ENCODE results near the gene ZNF318.

The ZNF318 gene

DNA sequence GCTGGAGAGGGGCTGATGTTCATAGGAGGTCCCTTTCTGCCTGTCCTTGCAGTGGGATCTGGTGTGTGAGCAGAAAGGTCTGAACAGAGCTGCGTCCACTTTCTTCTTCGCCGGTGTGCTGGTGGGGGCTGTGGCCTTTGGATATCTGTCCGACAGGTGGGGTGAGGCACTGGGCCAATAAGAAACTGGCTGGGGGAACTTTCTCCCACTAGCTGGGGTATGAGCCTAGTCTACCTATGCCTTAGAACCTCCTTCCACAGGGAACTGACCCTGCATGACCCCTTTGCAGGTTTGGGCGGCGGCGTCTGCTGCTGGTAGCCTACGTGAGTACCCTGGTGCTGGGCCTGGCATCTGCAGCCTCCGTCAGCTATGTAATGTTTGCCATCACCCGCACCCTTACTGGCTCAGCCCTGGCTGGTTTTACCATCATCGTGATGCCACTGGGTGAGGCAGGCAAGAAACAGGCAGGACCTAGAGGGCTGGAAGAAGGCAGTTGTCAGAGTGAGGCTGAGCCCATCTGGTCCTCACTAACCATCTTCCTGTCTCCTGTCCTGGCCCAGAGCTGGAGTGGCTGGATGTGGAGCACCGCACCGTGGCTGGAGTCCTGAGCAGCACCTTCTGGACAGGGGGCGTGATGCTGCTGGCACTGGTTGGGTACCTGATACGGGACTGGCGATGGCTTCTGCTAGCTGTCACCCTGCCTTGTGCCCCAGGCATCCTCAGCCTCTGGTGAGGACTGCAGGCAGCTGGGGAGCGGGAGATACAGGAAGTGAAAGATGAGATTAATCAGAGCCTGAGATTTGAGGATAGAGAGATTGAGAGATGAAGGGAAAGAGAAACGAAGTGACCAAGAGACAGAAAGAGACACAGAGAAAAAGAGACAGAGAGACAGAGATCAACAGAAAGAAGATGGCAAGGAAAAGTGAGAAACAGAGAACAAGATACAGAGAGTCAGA, 69.8 kb downstream of the ZNF318 start:
- DNase-seq (ENCODE audit: low read depth) = no peak

DNA sequence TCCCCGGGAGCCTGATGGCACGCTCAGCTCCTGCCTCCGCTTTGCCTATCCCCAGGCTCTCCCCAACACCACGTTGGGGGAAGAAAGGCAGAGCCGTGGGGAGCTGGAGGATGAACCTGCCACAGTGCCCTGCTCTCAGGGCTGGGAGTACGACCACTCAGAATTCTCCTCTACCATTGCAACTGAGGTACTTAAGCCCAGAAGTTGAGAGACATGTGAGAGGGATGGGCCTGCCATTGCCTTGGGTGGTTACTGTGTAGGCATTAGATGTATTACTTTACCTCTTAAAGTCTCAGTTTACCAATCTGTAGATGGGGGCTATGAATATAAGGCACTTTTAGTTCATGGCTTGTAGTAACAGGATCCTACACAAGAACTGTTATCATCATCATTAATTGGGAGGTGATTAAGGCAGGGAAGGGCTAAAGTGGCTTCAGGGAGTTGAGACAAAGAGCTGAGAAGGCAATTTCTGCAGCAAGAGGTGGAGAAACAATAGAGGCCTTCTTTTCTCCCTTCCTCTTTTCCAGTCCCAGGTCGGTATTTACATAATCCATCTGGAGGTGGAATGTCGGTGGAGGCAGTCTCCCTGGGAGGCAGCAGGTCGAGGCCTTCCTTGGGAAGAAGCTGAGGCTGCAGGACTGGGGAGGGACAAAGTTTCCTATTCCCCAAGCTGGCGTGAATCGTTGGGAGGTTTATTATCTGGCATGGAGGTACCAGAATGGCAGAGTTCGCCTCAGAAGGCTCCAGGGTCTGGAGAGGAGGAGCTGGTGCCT, 70.7 kb downstream of the ZNF318 start:
- no peak for DNase-seq (ENCODE audit: low read depth)

DNA sequence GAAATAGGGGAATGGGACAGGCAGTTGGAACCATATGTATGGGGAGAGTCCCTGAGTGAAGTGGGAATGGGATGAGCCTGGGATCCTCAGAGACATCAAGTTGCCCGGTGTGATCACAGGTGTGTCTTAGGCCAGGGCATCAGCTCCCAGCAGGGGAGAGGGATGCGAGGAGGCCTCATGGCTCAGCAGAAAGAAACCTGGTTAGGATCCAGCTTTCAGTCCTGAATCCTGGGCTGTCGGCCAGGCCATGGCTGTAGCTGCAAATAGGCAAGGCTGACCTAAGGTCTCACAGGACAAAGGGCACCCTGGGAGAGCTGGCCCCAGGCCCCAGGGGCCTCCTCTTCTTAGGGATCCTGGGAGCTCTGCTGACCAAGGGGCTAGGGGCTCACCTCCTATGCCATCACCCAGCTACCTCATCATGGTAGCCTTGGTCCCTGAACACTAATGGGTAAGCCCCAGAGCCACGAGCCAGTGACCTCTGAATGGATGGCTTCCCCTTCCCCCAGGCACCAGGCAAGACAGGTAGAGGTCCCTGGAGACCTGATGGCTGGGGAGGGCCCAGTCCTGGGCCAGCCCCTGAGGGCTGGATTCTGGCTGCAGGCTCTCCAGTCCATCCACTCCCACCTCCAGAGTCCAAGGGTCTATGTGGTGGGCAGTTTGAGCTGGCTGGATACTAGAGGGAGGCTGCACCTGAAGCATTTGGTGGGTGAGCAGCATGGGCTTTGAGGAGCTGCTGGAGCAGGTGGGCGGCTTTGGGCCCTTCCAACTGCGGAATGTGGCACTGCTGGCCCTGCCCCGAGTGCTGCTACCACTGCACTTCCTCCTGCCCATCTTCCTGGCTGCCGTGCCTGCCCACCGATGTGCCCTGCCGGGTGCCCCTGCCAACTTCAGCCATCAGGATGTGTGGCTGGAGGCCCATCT, 71.5 kb downstream of the ZNF318 start, which contains the start of gene SLC22A7:
SLC22A7 (plus strand) TSS at position 617 of the 921 bp plus-strand sequence; CDS start at position 716, 99 bp downstream.
- no peak for DNase-seq (ENCODE audit: low read depth)

DNA sequence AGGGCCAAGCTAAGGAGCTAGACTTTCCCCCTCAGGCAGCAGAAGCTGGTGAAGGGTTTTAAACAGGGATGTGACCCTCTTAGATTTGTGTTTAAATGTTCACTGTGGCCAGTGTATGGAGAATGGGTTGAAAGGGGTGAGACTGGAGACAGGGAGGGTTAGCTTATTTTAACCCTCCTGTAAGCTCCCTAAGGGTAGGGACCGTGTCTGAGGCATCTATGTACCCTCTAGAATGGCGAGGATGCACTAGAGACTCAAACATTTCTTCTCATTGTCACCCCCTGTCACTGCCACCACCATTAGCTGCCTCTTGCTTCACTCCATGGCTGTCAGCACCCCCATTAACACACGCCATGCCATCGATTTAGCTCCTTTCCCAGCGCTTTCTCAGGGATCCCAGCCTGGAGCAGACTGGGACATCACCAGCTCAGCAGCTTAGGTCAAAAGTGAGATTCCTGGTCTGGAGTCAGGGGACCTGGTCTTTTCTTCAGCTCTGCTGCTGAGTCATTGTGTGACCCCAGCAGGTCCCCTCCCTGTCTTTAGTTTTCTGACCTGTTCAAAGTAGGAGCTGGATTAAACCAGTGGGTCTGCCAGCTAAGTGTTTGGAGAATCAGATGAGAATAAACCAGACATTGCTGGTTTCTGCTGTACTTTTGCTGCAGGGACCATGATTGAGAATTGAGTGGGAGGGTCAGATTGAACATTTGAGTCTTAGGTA, 72.5 kb downstream of the ZNF318 start:
- DNase-seq (ENCODE audit: low read depth) = no peak

DNA sequence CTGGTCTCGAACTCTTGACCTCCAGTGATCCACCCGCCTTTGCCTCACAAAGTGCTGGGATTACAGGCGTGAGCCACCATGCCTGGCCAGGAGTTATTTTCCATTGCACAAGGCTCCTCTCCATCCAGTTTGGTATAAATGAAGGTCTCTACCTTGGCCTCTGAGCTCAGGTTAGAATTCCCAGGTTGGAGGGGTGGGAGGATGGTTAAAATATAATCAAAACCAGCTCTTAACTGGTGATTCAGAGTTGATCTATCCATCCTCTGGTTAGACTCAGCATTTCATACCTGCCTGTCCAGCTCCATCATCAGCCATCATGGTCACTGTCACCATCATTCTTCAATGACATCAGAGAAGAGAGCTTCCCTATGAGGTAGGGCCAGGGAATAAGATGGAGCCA, 74.0 kb downstream of the ZNF318 start:
- no peak for DNase-seq (ENCODE audit: low read depth)

DNA sequence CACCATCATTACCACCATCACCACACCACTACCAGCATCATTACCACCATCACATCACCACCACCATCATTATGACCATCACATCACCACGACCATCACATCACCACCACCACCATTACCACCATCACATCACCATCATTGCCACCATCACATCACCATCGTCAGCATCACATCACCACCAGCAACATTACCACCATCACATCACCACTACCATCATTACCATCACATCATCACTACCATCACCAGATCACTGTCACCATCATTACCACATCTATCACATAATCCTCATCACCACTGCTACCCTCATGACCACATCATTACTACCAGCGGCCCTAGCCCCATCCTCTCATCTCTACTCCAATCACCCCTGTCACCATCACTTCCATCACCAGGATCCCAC, 74.9 kb downstream of the ZNF318 start:
- no peak for DNase-seq (ENCODE audit: low read depth)

DNA sequence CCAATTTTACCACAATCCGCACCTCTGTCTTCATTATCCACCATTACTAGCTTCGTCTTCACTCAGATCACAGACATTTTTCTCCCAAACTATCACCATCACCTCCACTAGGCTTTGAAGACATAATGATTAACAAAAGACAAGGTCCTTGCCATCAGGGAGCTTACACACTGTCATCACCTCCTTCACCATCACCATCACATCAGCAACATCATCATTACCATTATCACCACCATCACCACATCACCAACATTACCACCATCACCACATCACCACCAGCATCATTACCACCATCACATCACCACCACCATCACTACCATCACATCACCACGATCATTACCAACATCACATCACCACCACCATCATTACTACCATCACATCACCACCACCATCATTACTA, 75.7 kb downstream of the ZNF318 start:
- no peak for DNase-seq (ENCODE audit: low read depth)

DNA sequence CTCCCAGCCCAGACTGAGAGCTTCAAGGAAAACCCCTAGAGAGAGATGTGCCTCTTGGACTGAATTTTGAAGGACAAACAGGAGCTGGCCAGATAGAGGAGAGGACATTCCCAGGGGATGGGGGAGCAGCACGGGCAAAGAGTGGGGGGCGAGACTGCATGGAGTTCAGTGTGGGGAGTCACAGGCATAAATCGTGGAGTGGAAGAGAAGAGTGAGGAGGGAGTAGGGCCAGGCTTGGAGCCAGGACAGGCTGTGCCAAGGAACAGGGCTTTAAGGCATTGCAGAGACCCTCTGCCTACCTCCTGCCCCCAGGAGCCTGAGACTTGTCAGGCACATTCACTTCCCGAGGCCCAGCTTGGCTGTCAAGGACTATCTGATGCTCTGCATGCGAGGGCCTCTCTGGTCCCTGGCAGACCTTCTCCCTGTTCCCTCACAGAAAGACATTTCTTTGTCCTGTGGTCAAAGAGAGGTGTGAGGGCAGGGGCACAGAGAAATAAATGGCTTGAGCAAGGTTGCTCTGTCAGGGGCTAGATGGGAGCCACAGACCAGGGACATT, 76.6 kb downstream of the ZNF318 start:
- DNase-seq (ENCODE audit: low read depth) = no peak

DNA sequence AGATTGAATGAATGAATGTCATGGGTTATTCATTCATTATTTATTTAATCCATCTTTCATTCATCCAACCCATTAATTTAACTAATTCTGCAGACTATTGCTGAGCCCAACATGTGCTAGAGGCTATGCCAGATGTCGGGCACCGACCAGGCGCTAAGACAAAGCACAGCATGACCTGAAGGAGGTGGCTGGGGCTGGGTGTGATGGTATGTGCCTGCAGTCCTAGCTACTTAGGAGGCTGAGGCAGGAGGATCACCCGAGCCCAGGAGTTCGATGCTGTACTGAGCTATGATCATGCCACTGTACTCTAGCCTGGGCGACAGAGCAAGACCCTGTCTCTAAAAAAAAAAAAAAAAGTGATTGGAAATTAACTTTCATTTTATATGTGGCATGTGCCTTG, 77.1 kb downstream of the ZNF318 start:
- DNase-seq (ENCODE audit: low read depth) = no peak

DNA sequence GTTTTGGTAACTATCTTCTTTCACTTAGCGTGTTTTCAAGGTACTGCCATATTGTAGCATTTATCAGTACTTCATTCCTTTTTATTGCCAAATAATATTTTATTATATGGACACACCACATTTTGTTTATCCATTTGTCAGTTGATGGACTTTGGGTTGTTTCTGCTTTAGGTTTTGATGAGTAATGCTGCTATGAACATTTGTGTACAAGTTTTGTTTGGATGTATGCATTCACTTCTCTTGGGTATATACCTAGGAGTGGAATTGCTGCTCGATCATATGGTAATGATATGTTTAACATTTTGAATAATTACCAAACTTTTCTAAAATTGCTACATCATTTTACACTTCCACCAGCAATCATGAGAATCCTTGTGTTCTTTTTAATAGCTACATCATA, 77.7 kb downstream of the ZNF318 start:
- DNase-seq (ENCODE audit: low read depth) = no peak

DNA sequence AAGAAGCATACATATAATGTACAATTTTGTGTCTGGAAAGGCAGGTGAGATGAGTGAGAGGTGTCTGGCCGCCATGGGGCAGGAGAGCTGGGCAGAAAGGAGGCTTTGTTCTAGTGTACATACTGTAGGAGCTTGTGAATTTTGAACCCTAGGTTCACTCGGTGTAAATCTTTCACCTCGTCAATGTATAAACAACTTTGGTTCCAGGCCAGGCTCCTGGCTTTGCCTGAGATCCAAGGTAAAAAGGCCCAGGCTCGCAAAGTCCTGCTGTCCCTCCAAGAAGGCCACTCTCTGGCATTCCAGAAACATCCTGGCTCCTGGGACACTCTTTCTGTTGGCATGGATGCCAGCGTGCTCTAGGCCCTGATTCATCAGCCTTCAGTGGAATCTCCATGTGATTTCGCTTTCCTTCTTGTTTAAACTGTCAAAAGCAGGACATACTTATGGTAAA, 78.5 kb downstream of the ZNF318 start:
- no peak for DNase-seq (ENCODE audit: low read depth)

DNA sequence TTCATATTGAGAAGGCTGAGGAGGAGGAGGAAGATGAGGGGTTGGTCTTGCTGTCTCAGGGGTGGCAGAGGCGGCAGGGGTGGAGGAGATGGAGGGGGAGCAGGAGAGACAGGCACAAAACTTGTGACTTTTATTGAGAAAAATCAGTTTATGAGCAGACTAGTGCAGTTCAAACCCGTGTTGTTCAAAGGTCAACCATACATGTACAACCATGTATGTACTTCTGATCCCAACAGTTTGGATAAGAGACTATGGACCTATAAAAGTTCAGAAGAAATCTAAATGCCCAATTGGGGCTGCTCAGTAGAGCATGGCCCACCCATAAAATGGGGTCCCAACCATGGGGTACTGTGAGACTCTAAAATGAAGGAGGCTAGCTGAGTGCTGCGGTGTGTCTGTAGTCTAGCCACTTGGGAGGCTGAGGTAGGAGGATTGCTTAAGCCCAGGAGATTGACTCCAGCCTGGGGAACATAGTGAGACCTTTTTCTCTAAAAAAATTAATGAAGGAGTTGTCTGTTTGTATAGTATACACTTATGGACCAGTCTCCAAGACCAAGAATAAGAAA, 79.0 kb downstream of the ZNF318 start:
- DNase-seq (ENCODE audit: low read depth) = no peak

DNA sequence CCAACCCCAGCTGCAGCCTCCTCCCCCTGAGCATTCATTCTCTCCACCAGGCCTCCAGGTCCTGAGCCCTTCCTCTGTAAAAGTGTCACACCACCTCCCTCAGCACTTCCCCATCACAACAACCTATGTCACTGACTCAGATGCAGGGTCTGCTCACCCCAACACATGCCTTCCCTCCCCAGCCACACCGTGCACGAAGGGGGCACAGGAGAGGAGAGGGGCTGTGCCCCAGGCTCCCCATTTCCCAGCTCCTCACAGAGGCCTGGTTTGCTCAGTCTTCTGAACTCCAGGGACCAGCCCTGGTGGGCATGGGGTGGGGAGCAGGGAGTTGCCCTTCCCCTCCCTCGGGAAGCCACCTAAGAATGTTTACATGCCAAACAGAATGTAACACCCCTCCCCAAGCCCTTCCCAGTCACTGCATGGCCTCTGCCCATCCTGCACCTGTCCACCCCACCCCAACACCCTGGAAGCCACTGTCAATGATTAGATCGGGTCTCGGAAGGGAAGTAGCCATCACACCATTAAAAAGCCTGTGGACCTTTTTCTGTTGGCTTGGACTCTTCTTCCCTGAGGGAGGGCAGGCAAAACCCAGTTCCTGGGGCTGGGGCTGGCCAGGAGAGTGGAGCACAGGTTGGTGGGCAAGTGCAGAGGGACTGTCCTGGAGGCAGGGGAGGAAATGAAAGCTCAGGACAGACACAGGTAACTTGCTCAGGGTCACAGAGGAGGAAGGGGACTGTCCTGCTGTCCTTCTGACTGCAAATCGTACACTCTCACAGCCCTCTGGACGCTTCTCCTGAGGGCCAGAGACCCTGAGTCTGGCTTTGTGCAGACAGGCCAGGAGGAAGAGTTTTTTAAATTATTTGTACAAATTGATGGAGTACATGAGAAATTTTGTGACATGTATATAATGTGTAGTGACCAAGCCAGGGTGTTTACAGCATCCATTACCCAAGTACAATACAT, 81.4 kb downstream of the ZNF318 start:
- no peak for DNase-seq (ENCODE audit: low read depth)

DNA sequence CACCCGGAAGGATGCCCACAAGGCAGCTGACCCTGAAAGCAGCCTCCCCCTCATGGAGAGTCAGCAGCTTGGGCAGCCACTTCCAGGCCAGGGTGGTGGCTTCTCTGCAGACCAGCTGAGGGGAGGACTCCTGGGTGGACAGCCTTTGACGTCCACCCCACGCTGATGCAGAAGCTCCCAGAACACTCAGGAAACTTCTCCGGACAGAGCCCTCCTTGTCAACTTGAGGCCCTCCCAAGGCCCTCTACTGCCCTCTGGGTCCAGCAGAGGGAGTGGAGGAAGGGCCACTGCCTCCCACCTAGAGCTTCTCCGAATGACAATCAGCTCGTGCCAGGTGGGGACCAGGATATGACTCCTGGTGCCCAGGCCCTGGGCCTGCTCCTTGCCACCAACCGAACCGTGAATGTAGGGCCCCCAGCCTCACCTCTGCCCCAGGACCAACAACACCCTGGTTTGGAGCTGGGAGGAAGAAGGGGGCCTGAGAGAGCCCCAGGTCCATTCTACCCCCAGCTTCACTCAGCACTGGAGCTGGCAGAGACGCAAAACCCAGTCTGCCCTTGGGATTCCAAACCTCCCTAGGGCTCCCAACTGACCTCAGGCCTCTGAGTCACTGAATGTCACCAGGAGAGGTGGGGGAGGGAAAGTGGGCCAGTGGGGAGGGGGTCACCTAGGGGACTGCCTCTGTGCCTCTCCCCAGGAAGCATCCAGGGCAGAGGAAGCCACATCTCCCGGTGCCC, 82.3 kb downstream of the ZNF318 start:
- DNase-seq (ENCODE audit: low read depth) = no peak

DNA sequence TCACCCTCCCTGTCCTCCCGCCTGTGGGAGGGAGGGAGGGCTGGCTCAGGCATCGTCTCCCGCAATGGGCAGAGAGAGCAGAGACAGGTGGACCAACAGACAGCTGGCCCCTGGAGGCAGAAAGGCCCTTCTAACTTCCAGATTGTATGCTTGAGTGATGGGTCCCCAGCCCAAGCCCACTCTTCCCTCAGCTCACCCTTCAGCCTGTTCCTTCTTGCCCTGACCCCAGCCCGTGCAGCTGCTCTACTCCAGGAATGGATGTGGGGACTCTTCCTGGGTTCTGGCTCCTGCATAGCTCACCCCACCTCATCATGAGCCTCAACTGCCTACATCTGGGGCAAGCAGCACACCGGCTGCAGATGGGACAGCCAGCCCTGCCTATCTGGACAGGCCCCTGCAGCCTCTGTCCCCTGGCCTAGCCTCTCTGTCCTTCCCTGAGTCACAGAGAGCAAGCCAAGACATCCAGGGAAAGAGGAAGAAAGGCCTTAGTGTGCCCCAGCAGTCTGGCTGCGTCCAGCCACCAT, 82.9 kb downstream of the ZNF318 start:
- DNase-seq (ENCODE audit: low read depth) = no peak
